Measurements from ENCODE around the gene SEMA5A. TPM values are rescaled to one million over a fixed set of nuclear protein-coding genes. Genes with fewer than 3 reads are reported as not detected.

Gene SEMA5A
- total RNA-seq, 1 experiment from 2014 or later, result 0.15 TPM

DNA sequence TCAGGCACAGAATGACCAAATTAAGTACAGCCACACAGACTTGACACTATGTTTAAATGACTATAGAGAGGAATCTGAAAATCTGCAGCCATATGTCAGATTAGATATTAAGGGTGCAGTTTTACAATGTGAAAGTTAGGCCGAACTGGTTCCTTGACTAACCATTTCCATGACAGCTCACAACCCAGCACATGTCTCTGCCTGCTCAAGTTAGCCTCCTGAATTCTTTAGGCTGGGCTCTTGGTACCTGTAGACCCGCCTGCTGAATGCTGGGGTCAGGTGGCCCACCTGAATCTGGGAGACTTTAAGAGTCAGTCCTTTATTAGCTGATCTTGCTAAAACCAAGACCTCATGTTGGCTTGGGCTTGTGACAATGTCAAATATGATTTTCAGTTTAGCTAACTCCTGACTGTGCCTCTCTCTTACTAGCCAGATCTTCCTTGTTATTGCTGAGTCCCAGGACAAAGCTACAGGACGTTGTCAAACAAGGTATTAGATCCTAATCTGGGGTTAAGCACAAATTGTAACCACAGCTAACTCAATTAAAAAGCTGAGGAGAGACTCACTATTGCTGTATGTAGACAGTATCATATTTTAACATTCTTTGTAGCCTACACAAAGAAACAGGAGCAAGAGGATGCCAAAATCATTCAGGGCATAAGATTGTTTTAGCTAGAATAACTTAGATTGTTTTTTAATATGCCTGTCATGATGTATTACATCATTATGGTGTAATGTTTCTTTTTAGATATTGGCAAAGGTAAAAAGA is 490.9 kb downstream of the SEMA5A start:
- TF ChIP-seq SIN3A (IDR thresholded peaks at IDR 0.05; ENCODE audit: borderline replicate concordance, insufficient read depth, low read depth, low read length), result no peak
- TF ChIP-seq TCF7L2 (IDR thresholded peaks at IDR 0.05; ENCODE audit: low read depth, low read length), result no peak
- no peak for TF ChIP-seq CTCF (IDR thresholded peaks at IDR 0.05)
- TF ChIP-seq REST (IDR thresholded peaks at IDR 0.05; ENCODE audit: insufficient read depth in 1 of 2, low read depth in 2 of 2, low read length in 1 of 2), result no peak
- TF ChIP-seq POLR2AphosphoS5 (IDR thresholded peaks at IDR 0.05; ENCODE audit: low read depth, low read length), result no peak
- in situ Hi-C loops (cut with HindIII; ENCODE audit: low pct_unique_long_range_greater_than_20kb, low sequenced_read_pairs) (no loop called here), intact Hi-C loops (cut with micrococcal nuclease; ENCODE audit: unreplicated experiment) (no loop called here)
- Histone ChIP-seq H3K4me1 (ENCODE audit: control insufficient read depth, insufficient read depth, low read length) (no peaks in the 10 kb centered on the region), H3K9me3 (ENCODE audit: control insufficient read depth, insufficient read depth, low read depth, low read length) (no peaks in the 10 kb centered on the region), H3K4me3 (ENCODE audit: low read depth in 2 of 2, low read length in 2 of 2) (no peak overlapping the region), H3K27me3 (ENCODE audit: control insufficient read depth, insufficient read depth, low read length) (no peaks in the 10 kb centered on the region), H3K27ac (ENCODE audit: low read length) (no peak overlapping the region), H3K36me3 (ENCODE audit: control insufficient read depth, insufficient read depth, low read length) (no peaks in the 10 kb centered on the region)
- POLR2A ChIA-PET, result no interaction called here
- CTCF ChIA-PET, result no interaction called here
- ATAC-seq, result no peak
- no peak for DNase-seq (ENCODE audit: low read depth, low spot score)
- no TSS peak for BruUV-seq (replicated peaks)

GRCh38 chr5:9054322-9054721 is 491.6 kb downstream of the SEMA5A start:
- ChIA-PET POLR2A (no interaction called here), CTCF (no interaction called here)
- TF ChIP-seq CTCF (IDR thresholded peaks at IDR 0.05) (no peak), POLR2AphosphoS5 (IDR thresholded peaks at IDR 0.05; ENCODE audit: low read depth, low read length) (no peak), SIN3A (IDR thresholded peaks at IDR 0.05; ENCODE audit: borderline replicate concordance, insufficient read depth, low read depth, low read length) (no peak), TCF7L2 (IDR thresholded peaks at IDR 0.05; ENCODE audit: low read depth, low read length) (no peak), REST (IDR thresholded peaks at IDR 0.05; ENCODE audit: insufficient read depth in 1 of 2, low read depth in 2 of 2, low read length in 1 of 2) (no peak)
- H3K9me3 ChIP-seq (ENCODE audit: control insufficient read depth, insufficient read depth, low read depth, low read length), result no peaks in the 10 kb centered on the region
- intact Hi-C loops (cut with micrococcal nuclease; ENCODE audit: unreplicated experiment), result no loop called here
- ATAC-seq, result no peak
- DNase-seq (ENCODE audit: low read depth, low spot score), result no peak
- in situ Hi-C loops (cut with HindIII; ENCODE audit: low pct_unique_long_range_greater_than_20kb, low sequenced_read_pairs), result no loop called here
- no peaks in the 10 kb centered on the region for H3K4me1 ChIP-seq (ENCODE audit: control insufficient read depth, insufficient read depth, low read length)
- no peaks in the 10 kb centered on the region for H3K27me3 ChIP-seq (ENCODE audit: control insufficient read depth, insufficient read depth, low read length)
- no peak overlapping the region for H3K27ac ChIP-seq (ENCODE audit: low read length)
- no TSS peak for BruUV-seq (replicated peaks)
- H3K36me3 ChIP-seq (ENCODE audit: control insufficient read depth, insufficient read depth, low read length), result no peaks in the 10 kb centered on the region
- H3K4me3 ChIP-seq (ENCODE audit: low read depth in 2 of 2, low read length in 2 of 2), result no peak overlapping the region
